ENCODE results near the gene STEAP3. TPM values are rescaled to one million over a fixed set of nuclear protein-coding genes. Genes with fewer than 3 reads are reported as not detected.
A peak's percentile ranks its signal among the peaks of the same experiment; 100 is the strongest.

Gene STEAP3
- polyA plus RNA-seq, 10 donors, result 5.1 to 20.8 (median 15.3) TPM

DNA sequence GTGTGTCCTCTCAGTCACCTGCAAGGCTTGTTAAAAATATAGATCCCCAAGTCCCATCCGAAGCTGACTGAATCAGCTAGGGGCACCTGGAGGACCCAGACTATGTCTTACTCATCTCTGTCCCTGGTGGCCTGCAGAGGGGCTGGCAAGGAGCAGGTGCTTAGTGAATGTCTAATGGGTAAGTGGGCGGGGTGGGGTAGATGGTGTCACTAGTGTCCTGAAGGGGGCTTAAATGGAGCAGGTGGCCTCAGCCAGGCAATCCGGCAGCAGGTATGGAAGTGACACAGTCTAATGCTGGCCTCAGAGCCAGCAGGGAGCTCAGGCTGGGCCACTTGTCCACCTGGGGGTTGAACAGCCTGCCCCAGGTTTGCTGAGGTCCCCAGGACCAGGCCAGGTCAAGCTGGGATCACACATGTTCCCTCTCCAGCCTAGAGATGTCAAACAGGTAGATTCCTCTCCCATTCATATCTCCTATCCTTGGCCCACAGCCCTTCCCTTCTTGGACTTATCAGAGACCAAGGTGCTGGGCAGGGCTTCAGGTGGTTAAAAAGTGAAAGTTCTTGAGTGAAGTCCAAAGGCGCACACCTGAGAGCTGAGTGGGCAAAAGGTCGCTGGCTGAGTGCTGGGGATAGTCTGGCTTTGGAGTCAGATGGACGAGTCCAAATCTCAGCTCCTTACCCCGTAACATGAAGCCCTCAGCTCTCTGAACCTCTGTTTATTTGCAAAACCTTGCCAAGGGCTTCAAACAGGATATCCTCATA is 1.7 kb downstream of the STEAP3 start:
- DNase-seq, result no peak

DNA sequence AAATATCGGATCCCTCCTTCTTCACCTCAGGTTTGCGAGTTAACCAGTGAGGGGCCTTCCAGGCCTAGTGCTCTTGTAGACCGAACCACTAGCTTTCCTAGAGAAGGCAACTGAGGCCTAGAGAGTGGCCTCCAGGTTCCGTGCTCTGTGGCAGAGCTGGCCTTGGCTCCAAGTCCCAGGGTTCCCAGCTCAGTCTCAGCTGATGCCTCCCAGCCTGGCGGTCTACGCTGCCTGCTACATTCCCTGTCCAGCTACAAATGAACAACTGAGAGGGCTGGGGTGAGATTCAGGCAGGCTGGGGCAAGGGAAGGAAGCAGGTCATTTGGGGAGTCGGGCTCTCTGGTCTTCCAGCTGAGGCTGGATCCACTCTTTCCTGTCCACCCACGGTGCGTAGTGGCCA is 2.3 kb downstream of the STEAP3 start:
- DNase-seq, result no peak

DNA sequence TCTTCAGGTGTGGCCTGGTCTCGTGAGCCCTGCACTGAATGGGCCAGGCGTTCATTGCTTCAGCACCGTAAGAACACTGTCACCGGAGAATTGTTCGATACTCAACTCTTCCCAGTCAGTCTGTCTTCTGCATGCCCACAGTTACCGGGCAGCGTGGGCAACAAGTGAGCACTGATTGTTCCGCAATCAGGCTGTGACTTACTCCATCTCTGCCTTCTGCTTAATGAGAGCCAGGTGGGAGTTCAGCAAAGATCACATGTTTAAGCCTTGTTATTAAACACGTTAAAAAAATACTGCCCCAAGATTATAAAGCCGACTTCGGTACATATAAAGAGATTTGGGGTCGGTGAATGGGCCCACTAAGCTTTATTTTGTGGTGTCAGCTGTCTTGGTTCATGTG is 3.7 kb downstream of the STEAP3 start:
- DNase-seq, result no peak

DNA sequence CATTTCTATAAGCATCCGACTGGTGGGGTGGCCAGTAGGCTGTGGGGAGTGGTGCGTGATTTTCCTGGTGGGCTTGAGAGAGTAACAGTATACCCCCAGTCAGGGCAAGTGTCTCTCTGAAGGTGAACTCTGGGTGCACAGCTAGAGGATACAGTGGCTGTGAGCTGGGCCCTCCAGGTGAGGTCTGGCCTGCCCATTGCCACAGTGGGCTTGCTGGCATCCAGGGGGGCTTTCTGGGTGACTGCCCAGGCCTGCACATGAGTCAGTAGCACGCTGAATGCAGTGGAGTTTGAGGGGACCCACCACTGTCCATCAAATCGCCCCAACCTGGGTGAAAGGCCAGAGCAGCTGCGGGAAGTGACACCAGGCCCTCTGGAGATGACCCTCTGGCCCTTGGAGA is 4.5 kb downstream of the STEAP3 start:
- DNase-seq, result no peak

DNA sequence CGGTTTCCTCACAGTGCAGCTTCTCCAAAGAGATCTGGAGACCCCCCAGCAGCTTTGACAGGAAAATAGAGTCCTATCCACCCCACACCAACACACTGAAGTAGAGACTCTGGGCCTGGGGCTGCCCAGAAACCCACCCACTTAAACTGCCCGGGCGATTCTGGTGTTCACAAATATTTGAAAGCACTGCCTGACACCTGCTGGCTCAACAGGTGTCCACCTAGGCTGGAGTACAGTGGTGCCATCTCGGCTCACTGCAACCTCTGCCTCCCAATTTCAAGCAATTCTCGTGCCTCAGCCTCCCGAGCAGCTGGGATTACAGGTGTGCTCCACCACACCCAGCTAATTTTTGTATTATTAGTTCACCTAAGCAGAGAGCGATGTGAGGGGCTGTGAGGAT is 5.3 kb downstream of the STEAP3 start:
- no peak for DNase-seq

DNA sequence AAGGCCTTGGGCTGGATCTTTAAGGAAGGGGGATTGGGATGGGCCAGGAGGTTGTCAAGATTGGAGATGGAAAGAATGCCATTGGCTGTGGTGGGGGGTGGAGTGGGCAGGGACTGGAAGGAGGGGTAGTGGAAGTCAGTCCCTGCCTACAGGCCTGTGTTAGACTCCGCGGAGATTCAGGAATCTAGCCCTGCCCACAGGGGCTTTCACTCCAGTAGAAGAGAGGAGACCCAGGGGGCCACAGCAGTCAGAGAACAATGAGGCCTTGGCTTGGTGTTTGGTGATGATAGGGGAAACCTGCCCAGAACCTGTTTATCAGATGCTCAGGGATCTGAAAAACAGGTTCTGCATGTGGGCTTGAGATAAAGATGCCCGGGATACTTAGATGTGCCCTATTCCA is 6.1 kb downstream of the STEAP3 start:
- no peak for DNase-seq

DNA sequence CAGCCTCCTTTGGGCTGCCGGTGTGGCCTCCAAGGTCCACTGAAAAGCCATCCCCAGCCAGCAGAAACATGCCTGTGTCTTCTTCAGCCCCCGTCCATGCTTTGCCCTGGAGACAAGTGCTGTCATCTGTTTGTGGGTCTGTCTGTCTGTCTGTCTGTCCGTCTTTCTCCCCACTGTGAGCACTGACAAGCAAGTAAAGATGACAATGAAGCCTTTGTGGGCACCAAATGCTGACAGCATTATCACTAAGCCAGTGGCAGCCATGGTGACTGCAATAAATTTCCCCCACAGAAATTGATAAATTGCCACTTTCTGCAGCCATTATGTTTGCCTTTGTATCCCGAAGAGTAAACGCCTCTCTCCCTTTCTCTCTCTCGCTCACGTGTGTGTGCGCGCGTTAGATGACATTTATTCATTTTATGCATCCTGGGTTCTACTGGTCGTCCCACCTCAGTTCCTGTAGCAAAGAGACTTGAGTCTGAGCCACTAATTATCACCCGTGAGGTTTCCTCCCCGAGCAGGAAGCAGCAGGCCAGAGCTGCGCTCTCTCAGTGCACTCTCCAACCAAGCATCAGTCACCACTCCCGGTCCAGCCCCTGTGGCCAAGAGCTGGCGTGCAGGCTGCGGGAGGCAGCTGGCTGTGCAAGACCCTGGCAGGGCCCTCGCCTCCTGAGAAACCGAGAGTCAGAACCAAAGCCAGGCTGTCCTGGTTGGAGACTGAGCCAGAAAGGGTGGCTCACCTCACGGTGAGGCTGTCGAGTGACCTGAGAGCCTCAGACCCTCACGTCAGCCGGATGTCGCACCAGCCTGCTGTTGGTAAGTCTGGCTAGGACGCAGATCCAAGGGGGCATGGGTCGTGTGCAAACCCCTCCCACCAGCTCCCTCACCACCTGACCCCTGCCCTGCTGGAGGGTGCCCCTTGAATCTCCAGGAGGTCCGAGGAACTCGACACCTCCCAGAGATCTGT is 6.9 kb downstream of the STEAP3 start:
- DNase-seq, result peak in 1 of 3 donors; percentile 43

DNA sequence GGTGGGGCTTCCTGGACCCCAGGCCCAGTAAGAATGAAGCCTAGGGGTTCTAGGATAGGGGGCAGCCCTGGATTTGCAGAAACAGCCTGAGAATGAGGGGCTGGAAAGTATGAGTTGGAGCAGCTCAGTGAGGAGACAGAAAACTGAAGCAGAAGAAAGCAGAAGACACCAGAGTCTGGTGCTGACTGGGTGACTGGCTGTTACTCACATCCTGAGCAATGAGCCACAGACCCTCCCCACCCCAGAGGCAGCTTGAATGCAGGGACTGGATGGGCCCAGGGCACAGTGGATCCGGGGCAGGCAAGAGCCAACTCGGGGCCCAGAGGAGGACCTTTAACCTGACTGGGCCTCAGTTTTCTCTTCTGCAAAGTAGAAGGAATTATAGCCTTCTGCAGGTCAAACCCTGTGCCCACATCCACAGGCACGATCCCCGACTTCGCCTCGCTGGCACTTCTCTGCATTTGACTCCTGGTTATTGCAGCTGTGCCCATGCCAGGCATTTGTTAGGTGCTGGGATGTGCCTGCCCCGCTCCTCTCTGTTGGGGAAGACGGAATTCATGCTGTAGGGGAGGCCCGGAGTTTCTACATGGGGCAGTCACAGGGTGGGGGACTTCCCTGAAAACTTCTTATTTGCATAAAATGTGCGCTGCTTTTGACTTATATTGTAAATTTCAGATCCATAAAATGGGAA is 8.5 kb downstream of the STEAP3 start:
- no peak for DNase-seq

DNA sequence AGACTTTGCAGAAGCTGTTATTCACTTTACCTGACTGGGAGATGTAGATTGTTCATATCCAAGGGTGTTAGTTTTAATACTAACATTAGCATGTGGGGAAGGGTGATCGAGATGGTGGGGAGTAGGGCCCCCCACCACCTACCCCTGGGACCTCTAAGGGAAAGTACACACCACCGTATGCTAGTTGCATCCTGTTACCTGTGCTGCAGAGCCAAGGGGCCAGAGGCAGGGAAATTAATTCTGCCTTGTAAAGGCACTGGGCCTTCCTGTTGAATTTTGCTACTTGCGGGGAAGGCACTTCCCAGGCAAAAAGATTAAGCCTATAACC is 9.0 kb downstream of the STEAP3 start:
- no peak for DNase-seq

DNA sequence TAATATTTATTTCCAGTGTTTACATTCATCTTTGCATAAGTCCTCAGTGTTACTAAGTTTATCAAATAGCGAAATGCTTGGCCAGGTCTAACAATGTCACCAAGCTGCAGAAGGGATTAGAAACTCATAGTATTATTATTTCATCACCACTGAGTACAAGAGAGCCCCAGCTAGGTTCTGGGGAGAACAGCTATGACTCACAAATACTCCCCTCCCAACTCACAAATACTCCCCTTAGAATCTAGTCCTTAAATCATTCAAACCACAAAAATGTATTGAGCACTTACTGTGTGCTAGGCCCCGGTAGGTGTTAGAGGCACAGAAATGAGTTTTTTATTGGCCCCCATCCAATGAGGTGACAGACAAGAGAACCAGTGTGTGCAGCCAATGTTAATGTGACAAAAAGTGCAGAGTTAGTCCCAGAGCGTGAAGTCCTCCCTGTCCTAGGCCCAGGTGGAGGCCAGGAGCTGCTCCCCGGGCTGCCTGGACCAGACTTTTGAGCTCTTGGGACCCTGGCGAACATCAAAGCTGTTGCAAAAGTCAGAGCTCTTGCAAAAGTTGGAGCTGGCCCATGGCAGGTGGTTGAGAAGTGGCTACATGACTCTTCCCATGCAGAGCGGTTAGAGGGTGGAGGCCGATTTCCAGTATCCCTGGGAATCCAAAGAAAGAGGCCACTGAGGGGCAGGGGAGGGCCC is 9.8 kb downstream of the STEAP3 start:
- no peak for DNase-seq

DNA sequence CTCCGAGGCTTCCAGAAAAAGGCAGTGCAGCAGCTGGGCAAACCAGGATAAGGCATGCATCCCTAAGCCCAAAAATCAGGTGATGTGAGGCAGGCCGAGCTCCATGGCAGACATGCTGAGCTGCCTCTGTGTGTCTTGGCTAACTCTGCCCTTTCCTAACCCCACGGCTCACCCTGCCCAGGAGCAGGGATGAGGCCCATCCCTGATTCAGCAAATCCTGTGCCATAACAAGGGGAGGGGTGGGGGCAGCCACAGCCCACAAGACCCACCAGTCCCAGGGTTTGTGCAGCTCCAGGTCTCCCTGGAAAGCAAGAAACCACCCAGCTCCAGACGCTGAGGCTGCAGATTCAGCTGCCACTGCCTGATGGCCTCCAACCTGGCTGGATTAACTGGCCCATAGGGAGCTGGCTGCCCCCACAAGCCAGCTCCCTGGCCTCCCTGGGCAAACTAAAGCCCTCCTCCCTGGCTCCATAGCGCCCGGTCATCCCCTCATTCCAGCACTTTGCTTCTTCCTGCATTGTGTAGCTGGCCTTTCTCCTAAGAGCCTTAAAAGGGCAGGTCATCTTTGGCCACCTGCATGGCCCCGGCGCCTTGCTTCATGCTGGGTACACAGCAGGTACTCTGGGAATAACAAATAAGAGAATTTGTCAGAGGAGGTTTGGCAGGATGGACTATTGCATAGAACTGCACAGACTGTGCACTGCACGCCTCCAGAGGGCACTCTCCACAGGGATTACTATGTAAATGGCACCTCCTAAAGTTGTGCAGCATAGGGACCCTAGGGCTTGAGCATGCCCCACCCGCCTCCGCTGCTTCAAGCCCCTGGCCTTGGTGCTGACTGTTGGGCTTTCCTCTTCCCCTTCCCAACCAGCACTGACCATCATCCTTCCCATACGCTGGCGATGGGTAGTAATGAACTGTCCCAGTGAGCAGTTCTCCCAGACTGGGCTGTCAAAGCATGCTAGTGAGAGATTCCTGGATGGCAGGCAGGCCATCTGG is 10.7 kb downstream of the STEAP3 start:
- DNase-seq, result no peak

DNA sequence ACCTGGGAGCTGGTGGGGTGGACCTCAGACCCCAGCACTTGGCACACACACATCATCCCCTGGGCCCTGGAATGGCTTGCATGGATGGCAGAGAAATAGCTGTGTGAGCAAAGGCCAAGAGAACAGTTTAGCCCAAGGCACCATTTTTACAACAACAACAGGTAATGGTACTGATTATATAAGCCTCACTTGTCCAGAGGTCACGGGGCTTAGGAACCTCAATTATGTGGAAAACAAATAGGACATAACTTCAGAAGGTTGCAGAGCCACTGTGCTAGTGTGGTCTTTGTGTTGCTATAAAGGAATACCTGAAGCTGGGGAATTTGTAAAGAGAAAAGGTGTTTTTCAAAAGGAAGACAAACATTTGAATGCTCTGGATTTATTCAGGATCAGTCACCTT is 13.2 kb downstream of the STEAP3 start:
- DNase-seq, result no peak

DNA sequence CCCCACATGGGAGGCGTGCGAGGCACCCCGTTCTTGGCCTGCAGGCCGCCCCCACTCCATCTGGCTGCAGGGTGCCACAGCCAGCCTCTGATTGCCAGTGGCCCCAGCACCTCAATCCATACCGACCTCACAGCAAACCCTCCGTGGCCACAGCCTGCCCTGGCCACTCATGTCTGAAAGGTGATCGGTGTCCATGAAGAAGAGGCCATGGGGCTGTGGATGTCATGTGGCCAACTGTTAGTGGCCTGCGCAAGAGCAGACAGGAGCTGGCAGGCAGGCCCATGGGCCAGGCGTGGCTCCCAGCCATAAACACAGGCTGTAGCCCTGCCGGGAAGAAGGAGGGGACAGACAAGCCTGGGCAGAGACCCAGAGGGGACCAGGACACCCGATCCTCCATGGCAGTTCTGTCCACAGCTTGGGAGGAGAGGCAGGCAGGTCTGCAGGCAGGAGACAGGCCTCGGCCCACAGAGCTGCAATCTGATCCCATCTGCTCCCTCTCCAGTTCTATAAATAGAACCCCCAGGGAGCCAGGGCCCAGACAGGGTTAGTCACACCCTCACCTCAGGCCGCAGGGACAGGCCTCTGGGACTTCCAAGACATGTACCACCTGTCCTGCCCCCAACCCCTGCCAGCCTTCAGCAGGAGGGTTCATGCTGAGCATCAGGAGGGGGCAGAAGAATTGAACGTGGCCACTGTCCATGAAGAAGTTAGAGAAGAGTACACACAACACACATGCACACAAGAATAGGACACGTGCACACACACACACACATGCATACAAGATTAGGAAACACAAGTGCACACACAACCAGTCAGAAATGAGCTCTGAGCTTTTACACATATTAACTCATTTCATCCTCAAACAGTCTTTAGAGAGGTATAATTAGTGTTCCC is 16.9 kb downstream of the STEAP3 start:
- DNase-seq, result peak; percentile 49 to 79 (median 52)

DNA sequence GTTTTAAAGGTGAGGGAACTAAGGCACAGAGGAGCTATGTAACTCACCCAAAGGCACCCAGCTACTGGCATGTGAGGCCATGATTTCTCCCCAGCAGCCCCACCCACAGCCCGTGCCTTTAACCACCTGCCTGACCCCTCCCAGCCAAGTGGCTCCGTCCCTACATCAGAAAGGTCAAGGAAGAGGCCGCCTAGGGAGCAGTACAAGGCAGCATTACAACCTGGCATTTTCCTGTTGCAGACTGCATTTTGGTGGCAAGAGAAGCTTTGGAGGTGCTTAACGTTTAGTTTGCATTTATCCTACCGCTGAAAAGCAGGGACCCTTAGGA is 17.5 kb downstream of the STEAP3 start:
- no peak for DNase-seq

DNA sequence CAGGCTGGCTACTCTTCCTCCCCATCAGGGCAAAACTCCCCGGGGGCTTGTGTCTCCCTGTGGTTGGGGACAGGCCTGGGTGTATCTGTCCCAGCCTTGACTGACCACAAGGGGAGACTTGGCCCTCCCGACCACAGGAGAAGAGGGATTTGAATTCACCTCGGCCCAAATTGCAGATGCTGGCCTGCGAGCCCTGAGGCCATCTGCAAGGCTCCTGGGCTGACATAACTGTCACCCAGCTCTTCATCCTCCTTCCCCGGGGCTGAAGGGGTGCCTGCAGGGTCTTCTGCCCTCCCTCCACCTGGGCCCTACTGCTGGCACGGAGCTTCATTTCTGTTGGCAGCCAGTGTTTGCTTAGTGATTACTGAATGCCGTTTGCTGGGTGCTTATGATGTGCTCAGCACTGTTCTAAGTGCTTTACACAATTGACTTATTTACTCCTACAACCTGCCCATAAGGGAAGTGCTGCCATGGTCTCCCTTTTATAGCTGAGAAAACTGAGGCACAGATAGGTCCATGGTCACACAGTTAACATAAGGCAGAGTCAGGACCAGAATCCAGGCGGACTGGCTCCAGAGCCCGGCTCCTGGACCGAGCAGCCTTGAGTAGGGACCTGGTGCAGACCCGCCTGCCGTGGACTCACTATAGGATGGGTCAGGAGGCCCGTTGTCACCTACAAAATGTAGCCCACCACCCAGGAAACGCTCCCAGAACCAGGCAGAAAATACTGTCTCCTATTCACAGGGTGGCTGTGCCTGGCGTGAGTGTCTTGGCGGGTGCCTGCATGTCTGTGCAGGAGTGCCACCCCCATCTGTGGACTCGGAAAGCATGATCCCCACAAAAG is 18.9 kb downstream of the STEAP3 start:
- DNase-seq, result no peak

DNA sequence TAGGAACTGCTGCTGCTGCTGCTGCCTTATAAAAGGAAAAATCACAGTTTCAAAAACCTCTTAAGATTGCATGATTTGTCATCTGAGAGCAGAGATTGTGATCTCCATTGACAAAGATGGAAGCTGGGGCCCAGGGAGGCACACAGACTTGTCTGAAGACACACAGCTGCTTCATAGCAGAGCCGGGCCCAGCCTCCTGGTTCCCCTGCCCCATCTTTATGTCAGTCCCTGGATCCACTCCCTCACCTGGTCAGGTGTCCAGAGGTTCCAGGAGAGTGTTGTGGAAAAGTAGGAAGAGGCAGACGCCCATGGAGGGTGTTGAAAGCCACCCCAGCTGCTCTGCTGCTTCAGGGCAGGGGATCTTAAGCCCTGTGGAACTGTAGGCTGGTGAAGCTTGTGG is 20.0 kb downstream of the STEAP3 start:
- no peak for DNase-seq

DNA sequence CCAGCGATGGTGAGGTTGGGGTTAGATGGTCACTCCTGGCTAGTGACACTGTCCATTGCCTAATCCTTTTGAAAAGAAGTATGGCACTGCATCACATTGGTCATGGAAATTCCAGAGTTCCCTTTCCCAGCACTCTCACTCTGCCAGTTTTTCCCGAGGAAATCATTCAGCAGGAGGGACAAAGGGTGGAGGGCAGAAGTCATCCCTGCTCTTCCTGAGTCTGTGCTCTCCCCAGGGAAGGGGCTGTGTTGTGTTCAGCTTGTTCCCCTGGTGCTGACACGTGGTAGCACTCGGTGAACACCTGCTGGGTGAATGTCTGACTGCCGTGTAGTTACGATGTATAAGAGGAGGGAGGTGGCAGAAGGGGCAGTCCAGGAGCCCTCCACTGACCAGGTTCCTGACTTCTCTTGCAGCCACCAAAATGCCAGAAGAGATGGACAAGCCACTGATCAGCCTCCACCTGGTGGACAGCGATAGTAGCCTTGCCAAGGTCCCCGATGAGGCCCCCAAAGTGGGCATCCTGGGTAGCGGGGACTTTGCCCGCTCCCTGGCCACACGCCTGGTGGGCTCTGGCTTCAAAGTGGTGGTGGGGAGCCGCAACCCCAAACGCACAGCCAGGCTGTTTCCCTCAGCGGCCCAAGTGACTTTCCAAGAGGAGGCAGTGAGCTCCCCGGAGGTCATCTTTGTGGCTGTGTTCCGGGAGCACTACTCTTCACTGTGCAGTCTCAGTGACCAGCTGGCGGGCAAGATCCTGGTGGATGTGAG is 21.6 kb downstream of the STEAP3 start:
- no peak for DNase-seq

DNA sequence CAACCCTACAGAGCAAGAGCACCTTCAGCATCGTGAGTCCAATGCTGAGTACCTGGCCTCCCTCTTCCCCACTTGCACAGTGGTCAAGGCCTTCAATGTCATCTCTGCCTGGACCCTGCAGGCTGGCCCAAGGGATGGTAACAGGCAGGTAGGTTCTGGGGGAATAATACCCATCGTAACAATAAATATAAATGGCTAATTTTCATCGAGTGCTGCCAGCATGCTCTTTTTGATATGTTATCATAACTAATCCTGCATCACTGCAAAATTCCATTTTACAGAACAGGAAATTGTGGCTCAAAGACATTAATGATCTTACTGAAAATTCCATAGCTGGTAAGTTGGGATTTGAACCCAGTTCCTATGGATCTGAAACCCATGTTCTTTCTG is 22.2 kb downstream of the STEAP3 start:
- DNase-seq, result no peak
